HL-60/S4 treated with phorbol 12-myristate 13-acetate at 8.2 ng/mL for 4 days and 3 days (cell line): ENCODE data around the gene QARS1.

Experiments
- in situ Hi-C: fragments of 300-500 bp; cut with MboI; formaldehyde crosslinking; loops from 2 replicates; pipeline ENCODE4 v1.15.0; 2022; ENCODE audit warnings: low sequenced_read_pairs

QARS1 gene

GRCh38 chr3:49104427-49105291 lies at the start of gene QARS1:
QARS1 (minus strand) TSS chr3:49104757; CDS start chr3:49104733, 24 bp downstream.
- in situ Hi-C loops: no loop called here

GRCh38 chr3:49153349-49153912 lies 48.9 kb upstream of the QARS1 start:
- in situ Hi-C loops: no loop called here

- in situ Hi-C loops: no loop called here
Measured at GRCh38 chr3:49151610-49152009, 47.1 kb upstream of the QARS1 start.

- in situ Hi-C loops: no loop called here
Measured at GRCh38 chr3:49148159-49148558, 43.6 kb upstream of the QARS1 start.

GRCh38 chr3:49140080-49140479 lies 35.5 kb upstream of the QARS1 start:
- in situ Hi-C loops: no loop called here

- in situ Hi-C loops: no loop called here
Measured at GRCh38 chr3:49135499-49135898, 30.9 kb upstream of the QARS1 start.

GRCh38 chr3:49134471-49135265 lies 30.1 kb upstream of the QARS1 start:
- in situ Hi-C loops: no loop called here

- in situ Hi-C loops: no loop called here
Measured at GRCh38 chr3:49133226-49133951, 28.8 kb upstream of the QARS1 start.

GRCh38 chr3:49132437-49133225 lies 28.1 kb upstream of the QARS1 start, which contains the start of gene LAMB2:
LAMB2 (minus strand) TSS chr3:49133050; CDS start chr3:49132867, 183 bp downstream.
- in situ Hi-C loops: no loop called here

- in situ Hi-C loops: no loop called here
Measured at GRCh38 chr3:49132073-49132436, 27.5 kb upstream of the QARS1 start.

GRCh38 chr3:49131576-49131975 lies 27.0 kb upstream of the QARS1 start:
- in situ Hi-C loops: no loop called here

- in situ Hi-C loops: no loop called here
Measured at GRCh38 chr3:49131040-49131439, 26.5 kb upstream of the QARS1 start.

GRCh38 chr3:49124991-49125670 lies 20.6 kb upstream of the QARS1 start:
- in situ Hi-C loops: no loop called here

GRCh38 chr3:49124203-49124602 lies 19.6 kb upstream of the QARS1 start:
- in situ Hi-C loops: no loop called here

GRCh38 chr3:49123687-49124086 lies 19.1 kb upstream of the QARS1 start:
- in situ Hi-C loops: no loop called here

GRCh38 chr3:49122886-49123545 lies 18.5 kb upstream of the QARS1 start:
- in situ Hi-C loops: no loop called here

- in situ Hi-C loops: no loop called here
Measured at GRCh38 chr3:49122451-49122850, 17.9 kb upstream of the QARS1 start.

GRCh38 chr3:49122022-49122421 lies 17.5 kb upstream of the QARS1 start:
- in situ Hi-C loops: no loop called here

- in situ Hi-C loops: no loop called here
Measured at GRCh38 chr3:49121132-49121736, 16.7 kb upstream of the QARS1 start.
